C4-2B (cell line): ENCODE data around the gene SLC25A12.

Source experiments
- H3K27ac ChIP-seq: fragments of 450-650 bp; 2 replicates; pipeline ENCODE4 v1.5.1; 2017
- ZFX ChIP-seq: fragments of 450-650 bp; IDR thresholded peaks from 2 replicates; pipeline ENCODE4 v1.6.1; 2017
- TF ChIP-seq, protein P1 (sequence below): fragments of 450-650 bp; conservative IDR thresholded peaks from 2 replicates; pipeline ENCODE4 v1.5.1; 2017; ENCODE audit warnings: mild to moderate bottlenecking

Gene SLC25A12

DNA sequence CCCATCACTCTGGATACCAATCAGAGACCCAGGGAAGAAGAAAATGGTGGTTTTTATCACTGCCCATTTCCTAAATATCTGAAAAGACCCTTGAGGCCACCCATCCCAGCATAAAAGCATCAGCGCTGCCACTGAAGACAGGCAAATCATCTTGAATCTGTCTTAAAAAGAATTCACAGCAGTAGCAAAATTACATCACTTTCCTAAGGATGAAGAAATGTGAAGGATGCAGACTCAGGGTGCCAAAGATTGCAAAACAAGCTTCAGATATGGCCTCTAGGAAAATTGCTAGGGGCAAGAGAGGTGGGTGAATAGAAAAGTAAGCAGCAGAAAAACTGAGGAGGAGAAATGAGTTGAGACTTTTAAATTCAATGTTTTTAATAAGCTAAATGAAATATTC is 70.0 kb downstream of the SLC25A12 start:
- no peak overlapping the region for H3K27ac ChIP-seq
- TF ChIP-seq, protein P1, sequence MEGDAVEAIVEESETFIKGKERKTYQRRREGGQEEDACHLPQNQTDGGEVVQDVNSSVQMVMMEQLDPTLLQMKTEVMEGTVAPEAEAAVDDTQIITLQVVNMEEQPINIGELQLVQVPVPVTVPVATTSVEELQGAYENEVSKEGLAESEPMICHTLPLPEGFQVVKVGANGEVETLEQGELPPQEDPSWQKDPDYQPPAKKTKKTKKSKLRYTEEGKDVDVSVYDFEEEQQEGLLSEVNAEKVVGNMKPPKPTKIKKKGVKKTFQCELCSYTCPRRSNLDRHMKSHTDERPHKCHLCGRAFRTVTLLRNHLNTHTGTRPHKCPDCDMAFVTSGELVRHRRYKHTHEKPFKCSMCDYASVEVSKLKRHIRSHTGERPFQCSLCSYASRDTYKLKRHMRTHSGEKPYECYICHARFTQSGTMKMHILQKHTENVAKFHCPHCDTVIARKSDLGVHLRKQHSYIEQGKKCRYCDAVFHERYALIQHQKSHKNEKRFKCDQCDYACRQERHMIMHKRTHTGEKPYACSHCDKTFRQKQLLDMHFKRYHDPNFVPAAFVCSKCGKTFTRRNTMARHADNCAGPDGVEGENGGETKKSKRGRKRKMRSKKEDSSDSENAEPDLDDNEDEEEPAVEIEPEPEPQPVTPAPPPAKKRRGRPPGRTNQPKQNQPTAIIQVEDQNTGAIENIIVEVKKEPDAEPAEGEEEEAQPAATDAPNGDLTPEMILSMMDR: no peak
- no peak for TF ChIP-seq ZFX

DNA sequence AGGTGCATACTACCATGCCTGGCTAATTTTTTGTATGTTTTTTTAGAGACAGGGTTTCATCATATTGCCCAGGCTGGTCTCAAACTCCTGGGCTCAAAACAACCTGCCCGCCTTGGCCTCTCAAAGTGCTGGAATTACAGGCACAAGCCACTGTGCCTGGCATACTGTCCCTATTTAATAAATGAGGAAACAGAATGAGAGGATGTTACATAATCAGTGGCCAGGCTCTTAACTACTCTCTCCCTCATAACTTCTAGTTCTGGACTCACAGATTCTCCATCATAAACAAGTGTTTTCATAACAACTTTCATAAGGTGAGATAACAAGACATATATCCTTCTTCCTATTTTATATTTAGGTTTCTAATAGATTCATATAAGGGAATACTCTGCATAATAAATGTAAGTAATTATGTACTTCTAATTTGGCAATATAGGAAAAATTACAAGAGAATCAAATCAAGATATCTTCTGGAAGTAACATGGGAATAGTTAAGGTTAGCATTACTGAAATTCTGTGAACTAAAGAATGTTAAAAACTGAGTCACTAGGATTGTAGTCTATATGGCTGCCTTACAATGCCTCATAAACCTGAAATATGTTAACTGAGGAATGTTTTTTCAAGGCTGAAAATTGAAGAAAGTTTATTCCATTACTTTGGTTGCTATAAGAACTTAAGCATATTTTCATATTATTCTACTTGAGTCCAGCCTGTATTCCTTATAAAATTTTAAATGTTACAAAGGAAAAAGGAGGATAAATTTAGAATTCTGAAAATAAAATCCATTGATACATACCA is 71.3 kb downstream of the SLC25A12 start:
- TF ChIP-seq ZFX: no peak
- TF ChIP-seq, protein P1: no peak
- H3K27ac ChIP-seq: no peak overlapping the region

- no peak overlapping the region for H3K27ac ChIP-seq
Measured at GRCh38 chr2:171819453-171819852, 74.6 kb downstream of the SLC25A12 start.

DNA sequence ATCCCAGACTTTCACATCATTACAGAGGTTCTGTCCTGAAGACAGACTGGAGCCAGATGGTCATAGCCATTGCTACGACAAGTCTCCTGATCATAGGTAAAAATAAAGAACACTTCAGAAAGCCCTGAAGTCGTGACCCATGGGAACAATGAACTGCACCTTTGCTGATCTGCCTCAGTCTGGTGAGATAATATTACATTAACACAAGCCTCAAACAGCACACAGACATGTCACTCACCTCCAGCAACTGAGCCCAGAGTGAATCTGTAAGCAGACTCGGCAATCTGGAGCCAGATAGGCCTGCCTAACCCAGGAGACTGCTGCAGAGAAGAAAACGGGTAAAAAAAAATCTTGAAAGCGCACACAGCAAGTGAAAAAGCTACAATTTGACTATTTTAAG is 79.2 kb downstream of the SLC25A12 start:
- no peak overlapping the region for H3K27ac ChIP-seq

More at GRCh38 chr2:171819453-171819852, 74.6 kb downstream of the SLC25A12 start:
- TF ChIP-seq, protein P1: no peak
- TF ChIP-seq ZFX: no peak

DNA sequence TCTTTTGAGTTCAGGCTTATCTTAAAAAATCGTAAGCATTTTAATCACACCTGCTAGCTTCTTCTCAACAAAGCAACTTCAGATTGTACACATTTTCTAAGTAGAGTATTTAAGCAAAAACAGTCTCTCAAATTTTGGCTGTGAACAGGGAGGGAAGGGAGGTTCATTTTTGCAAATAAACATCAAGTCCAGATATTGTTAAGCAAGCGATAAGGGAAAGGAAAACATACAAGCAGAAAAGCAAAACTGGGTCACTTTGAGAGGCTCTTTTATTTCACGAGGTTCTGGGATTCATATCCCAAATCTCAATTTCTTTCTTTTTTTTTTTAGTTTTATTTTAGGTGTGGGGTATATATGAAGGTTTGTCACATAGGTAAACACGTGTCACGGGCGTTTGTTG is 79.9 kb downstream of the SLC25A12 start:
- TF ChIP-seq, protein P1: no peak
- no peak for TF ChIP-seq ZFX
- no peak overlapping the region for H3K27ac ChIP-seq

More for the DNA sequence above, 79.2 kb downstream of the SLC25A12 start:
- TF ChIP-seq, protein P1: no peak
- TF ChIP-seq ZFX: no peak

DNA sequence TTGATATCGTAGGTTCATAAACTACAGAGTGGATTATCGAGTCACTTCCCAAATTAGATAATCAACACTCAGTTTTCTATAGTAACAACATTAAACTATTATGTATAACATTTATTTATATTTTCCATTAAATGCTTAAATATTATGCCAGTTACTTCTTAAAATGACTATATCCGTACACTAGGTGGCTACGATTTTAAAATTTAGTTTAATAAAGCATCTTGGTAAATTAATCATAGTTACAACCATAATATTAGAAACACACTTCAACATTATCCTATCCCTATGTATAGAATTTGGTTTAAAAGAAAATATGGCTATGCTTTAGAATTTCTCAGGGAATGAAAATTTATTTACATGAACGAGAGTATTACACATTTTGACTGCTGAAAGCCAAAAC is 80.3 kb downstream of the SLC25A12 start:
- TF ChIP-seq ZFX: no peak
- TF ChIP-seq, protein P1: no peak; the same call in none of the 2 replicates
- no peak overlapping the region for H3K27ac ChIP-seq

- no peak for TF ChIP-seq ZFX
- TF ChIP-seq, protein P1: no peak
- no peak overlapping the region for H3K27ac ChIP-seq
Measured at GRCh38 chr2:171813126-171813525, 80.9 kb downstream of the SLC25A12 start.
